HepG2 (cell line): Measurements from ENCODE around the gene TRAK1. TPM values are rescaled to one million over a fixed set of nuclear protein-coding genes. Genes with fewer than 3 reads are reported as not detected.

Experiments used
- CHD4 ChIP-seq: fragments of 200-600 bp; sonication (generic); IDR thresholded peaks from 2 replicates; pipeline ENCODE4 v1.7.0; 2017; ENCODE audit warnings: mild to moderate bottlenecking, low read length, borderline replicate concordance
- HNF4A ChIP-seq: sonication (generic); formaldehyde crosslinking; IDR thresholded peaks from 2 replicates; pipeline ENCODE4 v1.4.0; 2020; ENCODE audit warnings: missing genetic modification reagents
- MAFF ChIP-seq: IDR thresholded peaks from 2 replicates; pipeline ENCODE4 v1.6.1; 2011; ENCODE audit warnings: low read depth, low read length, improper control_type of control experiment
- MAZ ChIP-seq, 2 experiments: sonication (generic) in 1 of 2; formaldehyde crosslinking in 1 of 2; IDR thresholded peaks; 2 replicates each; pipeline versions ENCODE4 v1.5.0 to v1.6.1; 2012 to 2020; ENCODE audit warnings: low read depth in 2 of 2, mild to moderate bottlenecking in 2 of 2, borderline replicate concordance in 1 of 2, improper control_type of control experiment in 1 of 2, low read length in 1 of 2, missing genetic modification reagents in 1 of 2, moderate library complexity in 1 of 2
- MXI1 ChIP-seq: IDR thresholded peaks from 3 replicates; pipeline ENCODE4 v1.6.1; 2012; ENCODE audit warnings: low read depth, low read length, inconsistent platforms, borderline replicate concordance
- RFXANK ChIP-seq: IDR thresholded peaks from 2 replicates; pipeline ENCODE4 v1.6.1; 2016
- SAFB2 ChIP-seq: sonication (generic); formaldehyde crosslinking; IDR thresholded peaks from 2 replicates; pipeline ENCODE4 v1.5.1; 2020; ENCODE audit warnings: missing genetic modification reagents, low read depth, mild to moderate bottlenecking, borderline replicate concordance
- SATB2 ChIP-seq: sonication (generic); formaldehyde crosslinking; IDR thresholded peaks from 2 replicates; pipeline ENCODE4 v1.5.0; 2020; ENCODE audit warnings: missing genetic modification reagents
- SIN3A ChIP-seq: IDR thresholded peaks from 2 replicates; pipeline ENCODE4 v1.6.1; 2011; ENCODE audit warnings: low read depth, mild to moderate bottlenecking, control low read depth, low read length, borderline replicate concordance
- SRSF4 ChIP-seq: fragments of 200-400 bp; formaldehyde crosslinking; IDR thresholded peaks from one replicate; pipeline ENCODE4 v1.6.1; 2018; ENCODE audit warnings: mild to moderate bottlenecking, low read depth, low read length, moderate library complexity; ENCODE audit not compliant: poor library complexity, severe bottlenecking
- TBL1XR1 ChIP-seq: fragments of 150-350 bp; IDR thresholded peaks from 2 replicates; pipeline ENCODE4 v1.6.1; 2014; ENCODE audit warnings: borderline replicate concordance, low read length; ENCODE audit not compliant: partially characterized antibody
- YY1 ChIP-seq: IDR thresholded peaks from 2 replicates; pipeline ENCODE4 v1.6.1; 2011; ENCODE audit warnings: low read length, low read depth, moderate library complexity, mild to moderate bottlenecking; ENCODE audit not compliant: insufficient read depth, insufficient replicate concordance
- ZFY ChIP-seq: sonication (generic); formaldehyde crosslinking; IDR thresholded peaks from 2 replicates; pipeline ENCODE4 v1.4.0; 2020; ENCODE audit warnings: missing genetic modification reagents
- ZFYVE20 ChIP-seq: sonication (generic); formaldehyde crosslinking; IDR thresholded peaks from 2 replicates; pipeline ENCODE4 v1.8.0; 2023; ENCODE audit warnings: low read depth, mild to moderate bottlenecking, moderate library complexity, missing genetic modification reagents, borderline replicate concordance
- ZIK1 ChIP-seq: sonication (generic); formaldehyde crosslinking; IDR thresholded peaks from 2 replicates; pipeline ENCODE4 v1.5.0; 2020; ENCODE audit warnings: mild to moderate bottlenecking, low read depth, missing genetic modification reagents, borderline replicate concordance
- ZNF12 ChIP-seq: sonication (generic); formaldehyde crosslinking; IDR thresholded peaks from 2 replicates; pipeline ENCODE4 v1.5.0; 2020; ENCODE audit warnings: missing genetic modification reagents
- ZNF234 ChIP-seq: sonication (generic); formaldehyde crosslinking; conservative IDR thresholded peaks from 2 replicates; pipeline ENCODE4 v1.5.1; 2020; ENCODE audit warnings: mild to moderate bottlenecking, missing genetic modification reagents
- ZNF350 ChIP-seq: sonication (generic); formaldehyde crosslinking; IDR thresholded peaks from 2 replicates; pipeline ENCODE4 v1.4.0; 2020; ENCODE audit warnings: mild to moderate bottlenecking, low read depth, missing genetic modification reagents, borderline replicate concordance
- ZNF441 ChIP-seq: sonication (generic); formaldehyde crosslinking; IDR thresholded peaks from 2 replicates; pipeline ENCODE4 v1.7.0; 2021; ENCODE audit warnings: missing genetic modification reagents, borderline replicate concordance
- ZNF572 ChIP-seq: sonication (generic); formaldehyde crosslinking; IDR thresholded peaks from 2 replicates; pipeline ENCODE4 v1.5.1; 2020; ENCODE audit warnings: mild to moderate bottlenecking, missing genetic modification reagents
- ZSCAN31 ChIP-seq: sonication (generic); formaldehyde crosslinking; IDR thresholded peaks from 2 replicates; pipeline ENCODE4 v1.5.0; 2020; ENCODE audit warnings: low read depth, mild to moderate bottlenecking, missing genetic modification reagents
- polyA plus RNA-seq, 8 experiments: library from polyadenylated mRNA; depleted of rRNA in 3 of 8; stranded (reverse) in 7 of 8; unstranded in 1 of 8; fragments of >200 nt; fragmentation: Illumina TruSeq in 4 of 8; extraction: Trizol in 4 of 8; gene quantifications; 2 replicates each; pipeline versions ENCODE4 v1.2.1 to v1.2.3, GENCODE V29; 2011 to 2016; ENCODE audit warnings: low read depth in 4 of 8, missing spikeins in 1 of 8, mixed read lengths in 1 of 8; ENCODE audit not compliant: insufficient read depth in 1 of 8
- total RNA-seq, 5 experiments: library from RNA; depleted of rRNA; stranded (reverse); fragments of >200 nt; fragmentation: Illumina TruSeq; extraction: Trizol; gene quantifications; 2 replicates each; pipeline ENCODE4 v1.2.3, GENCODE V29; 2016; ENCODE audit warnings: low read depth in 1 of 5
- TF ChIP-seq, protein P1 (sequence below): sonication (generic); formaldehyde crosslinking; IDR thresholded peaks from 2 replicates; pipeline ENCODE4 v1.4.0; 2020; ENCODE audit warnings: mild to moderate bottlenecking, missing genetic modification reagents, borderline replicate concordance
- TF ChIP-seq, protein P2 (sequence below): sonication (generic); formaldehyde crosslinking; IDR thresholded peaks from 2 replicates; pipeline ENCODE4 v1.9.0; 2022; ENCODE audit warnings: low read depth, missing genetic modification reagents

The TRAK1 gene
- total and polyA plus RNA-seq, 2 of the 13 experiments (the other 11 are each of a cell fraction or from before 2014, with no cell fraction given): 20.5 to 46.6 TPM

DNA sequence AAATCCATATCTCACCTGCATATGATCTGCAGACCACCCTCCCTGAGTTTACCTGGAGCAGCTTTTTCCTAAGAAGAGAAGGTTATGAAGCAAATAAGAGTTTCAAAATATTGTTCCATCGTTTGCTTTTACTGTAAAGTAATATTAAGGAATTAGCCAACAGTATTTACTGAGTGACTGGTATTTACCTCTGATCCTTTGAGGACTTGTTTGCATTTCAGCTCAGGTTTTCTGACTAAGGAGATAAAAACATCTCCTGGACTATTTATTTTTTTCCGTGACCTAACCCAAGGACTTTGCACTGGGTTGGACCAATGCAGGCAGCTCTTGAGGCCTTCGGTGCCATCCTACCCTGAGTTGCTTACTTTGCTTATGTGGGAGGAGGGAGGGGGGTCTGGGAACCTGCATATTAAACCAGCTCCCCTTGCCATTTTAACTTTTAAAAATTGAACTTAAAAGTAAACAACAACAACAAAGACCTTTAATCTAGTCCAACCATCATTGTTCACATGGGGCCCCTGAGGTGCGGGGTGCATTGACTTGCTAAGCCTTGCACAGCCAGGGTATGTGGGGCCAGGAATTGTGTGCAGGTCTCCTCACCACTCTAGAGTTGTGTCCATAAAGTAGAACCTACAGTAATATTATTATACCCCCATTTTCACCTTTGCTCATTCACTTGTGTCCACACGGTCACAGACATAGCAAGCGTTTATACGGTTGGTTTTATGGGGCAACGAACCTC lies 39.3 kb downstream of the TRAK1 start (continued):
- TF ChIP-seq HNF4A (CRISPR knock-in tag) (peak; percentile 94), MAZ (IDR thresholded peaks at IDR 0.05; ENCODE audit: borderline replicate concordance, low read depth, low read length) (peak; percentile 74; the same call in 1 of the 2 replicates), MAZ (CRISPR knock-in tag; IDR thresholded peaks at IDR 0.05; ENCODE audit: low read depth) (no peak), RFXANK (0 out of 2 replicates have a peak, but pooled peaks have one; percentile 29), ZNF12 (peak; percentile 36), CHD4 (no peak; the same call in none of the 2 replicates), ZFYVE20 (CRISPR knock-in tag) (no peak), ZNF350 (CRISPR knock-in tag) (peak; percentile 57; the same call in 1 of the 2 replicates), ZNF441 (CRISPR knock-in tag) (no peak), SIN3A (0 out of 2 replicates have a peak, but pooled peaks have one; percentile 35), ZNF572 (no peak), ZFY (CRISPR knock-in tag) (no peak; the same call in 1 of the 2 replicates), ZIK1 (CRISPR knock-in tag) (no peak), SRSF4 (no peak), SAFB2 (no peak), YY1 (peak; percentile 2), MXI1 (peak; percentile 36; the same call in 1 of the 3 replicates), TBL1XR1 (no peak), SATB2 (CRISPR knock-in tag) (peak; percentile 61; the same call in 1 of the 2 replicates), ZNF234 (CRISPR knock-in tag) (no peak), MAFF (no peak), ZSCAN31 (no peak)
- TF ChIP-seq, protein P1, sequence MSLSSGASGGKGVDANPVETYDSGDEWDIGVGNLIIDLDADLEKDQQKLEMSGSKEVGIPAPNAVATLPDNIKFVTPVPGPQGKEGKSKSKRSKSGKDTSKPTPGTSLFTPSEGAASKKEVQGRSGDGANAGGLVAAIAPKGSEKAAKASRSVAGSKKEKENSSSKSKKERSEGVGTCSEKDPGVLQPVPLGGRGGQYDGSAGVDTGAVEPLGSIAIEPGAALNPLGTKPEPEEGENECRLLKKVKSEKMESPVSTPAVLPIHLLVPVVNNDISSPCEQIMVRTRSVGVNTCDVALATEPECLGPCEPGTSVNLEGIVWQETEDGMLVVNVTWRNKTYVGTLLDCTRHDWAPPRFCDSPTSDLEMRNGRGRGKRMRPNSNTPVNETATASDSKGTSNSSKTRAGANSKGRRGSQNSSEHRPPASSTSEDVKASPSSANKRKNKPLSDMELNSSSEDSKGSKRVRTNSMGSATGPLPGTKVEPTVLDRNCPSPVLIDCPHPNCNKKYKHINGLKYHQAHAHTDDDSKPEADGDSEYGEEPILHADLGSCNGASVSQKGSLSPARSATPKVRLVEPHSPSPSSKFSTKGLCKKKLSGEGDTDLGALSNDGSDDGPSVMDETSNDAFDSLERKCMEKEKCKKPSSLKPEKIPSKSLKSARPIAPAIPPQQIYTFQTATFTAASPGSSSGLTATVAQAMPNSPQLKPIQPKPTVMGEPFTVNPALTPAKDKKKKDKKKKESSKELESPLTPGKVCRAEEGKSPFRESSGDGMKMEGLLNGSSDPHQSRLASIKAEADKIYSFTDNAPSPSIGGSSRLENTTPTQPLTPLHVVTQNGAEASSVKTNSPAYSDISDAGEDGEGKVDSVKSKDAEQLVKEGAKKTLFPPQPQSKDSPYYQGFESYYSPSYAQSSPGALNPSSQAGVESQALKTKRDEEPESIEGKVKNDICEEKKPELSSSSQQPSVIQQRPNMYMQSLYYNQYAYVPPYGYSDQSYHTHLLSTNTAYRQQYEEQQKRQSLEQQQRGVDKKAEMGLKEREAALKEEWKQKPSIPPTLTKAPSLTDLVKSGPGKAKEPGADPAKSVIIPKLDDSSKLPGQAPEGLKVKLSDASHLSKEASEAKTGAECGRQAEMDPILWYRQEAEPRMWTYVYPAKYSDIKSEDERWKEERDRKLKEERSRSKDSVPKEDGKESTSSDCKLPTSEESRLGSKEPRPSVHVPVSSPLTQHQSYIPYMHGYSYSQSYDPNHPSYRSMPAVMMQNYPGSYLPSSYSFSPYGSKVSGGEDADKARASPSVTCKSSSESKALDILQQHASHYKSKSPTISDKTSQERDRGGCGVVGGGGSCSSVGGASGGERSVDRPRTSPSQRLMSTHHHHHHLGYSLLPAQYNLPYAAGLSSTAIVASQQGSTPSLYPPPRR (CRISPR knock-in tag): peak; percentile 97
- TF ChIP-seq, protein P2, sequence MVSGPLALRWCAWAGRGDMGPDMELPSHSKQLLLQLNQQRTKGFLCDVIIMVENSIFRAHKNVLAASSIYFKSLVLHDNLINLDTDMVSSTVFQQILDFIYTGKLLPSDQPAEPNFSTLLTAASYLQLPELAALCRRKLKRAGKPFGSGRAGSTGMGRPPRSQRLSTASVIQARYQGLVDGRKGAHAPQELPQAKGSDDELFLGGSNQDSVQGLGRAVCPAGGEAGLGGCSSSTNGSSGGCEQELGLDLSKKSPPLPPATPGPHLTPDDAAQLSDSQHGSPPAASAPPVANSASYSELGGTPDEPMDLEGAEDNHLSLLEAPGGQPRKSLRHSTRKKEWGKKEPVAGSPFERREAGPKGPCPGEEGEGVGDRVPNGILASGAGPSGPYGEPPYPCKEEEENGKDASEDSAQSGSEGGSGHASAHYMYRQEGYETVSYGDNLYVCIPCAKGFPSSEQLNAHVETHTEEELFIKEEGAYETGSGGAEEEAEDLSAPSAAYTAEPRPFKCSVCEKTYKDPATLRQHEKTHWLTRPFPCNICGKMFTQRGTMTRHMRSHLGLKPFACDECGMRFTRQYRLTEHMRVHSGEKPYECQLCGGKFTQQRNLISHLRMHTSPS: peak; percentile 82; the same call in 1 of the 2 replicates
